NCI-H2081 treated with DMSO at 0.1 percent for 48 hours (cell line): ENCODE data around the gene ADAT3.
"Not testable (repeated sequence)": the region's sequence is repeated elsewhere in the genome, so short reads cannot be mapped to it uniquely, and the experiment has no call there.

Source experiments
- DNase-seq: peaks from one replicate; lab custom pipeline; 2025; lab: John Stamatoyannopoulos, UW

The ADAT3 gene

GRCh38 chr19:1882786-1883692 lies 22.2 kb upstream of the ADAT3 start:
- no peak for DNase-seq

DNA sequence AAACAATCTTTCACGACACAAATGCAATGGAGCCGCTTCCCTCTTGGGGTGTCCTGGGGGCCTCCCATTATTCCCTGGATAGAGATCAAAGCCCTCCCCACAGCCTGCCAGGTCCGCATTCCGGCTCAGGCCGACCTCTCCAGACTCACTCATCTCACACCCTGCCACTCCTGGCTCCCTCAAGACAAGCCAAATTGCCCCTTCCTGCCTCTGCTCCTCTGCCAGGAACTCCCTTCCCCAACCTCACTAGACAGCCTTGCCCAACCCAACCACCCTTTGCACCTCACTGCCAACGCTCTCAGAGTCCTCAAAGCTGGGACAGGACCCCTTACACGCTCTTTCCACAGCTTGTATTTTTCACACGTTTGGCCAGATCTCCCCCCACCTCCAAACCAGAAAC lies 21.4 kb upstream of the ADAT3 start:
- no peak for DNase-seq

DNA sequence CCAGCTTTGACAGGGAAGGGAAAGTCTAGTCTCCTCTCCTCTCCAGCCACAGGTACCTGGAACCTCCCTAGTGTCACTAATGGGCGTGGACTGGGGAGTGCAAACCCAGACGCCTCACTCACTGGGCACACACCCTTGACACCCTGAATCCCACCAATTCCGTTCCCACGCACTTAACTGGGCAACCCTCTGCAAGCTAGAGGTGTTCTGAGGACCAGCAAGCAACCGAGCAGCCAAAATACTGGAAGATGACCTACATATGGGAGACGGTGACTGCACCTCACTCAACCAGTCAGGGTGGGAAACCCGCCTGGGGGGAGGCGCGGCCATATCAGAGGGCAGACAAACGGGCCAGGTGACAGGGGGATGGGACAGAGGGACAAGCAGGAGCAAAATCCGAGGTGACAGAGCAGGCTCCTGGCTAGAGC lies 20.9 kb upstream of the ADAT3 start:
- DNase-seq = no peak

DNA sequence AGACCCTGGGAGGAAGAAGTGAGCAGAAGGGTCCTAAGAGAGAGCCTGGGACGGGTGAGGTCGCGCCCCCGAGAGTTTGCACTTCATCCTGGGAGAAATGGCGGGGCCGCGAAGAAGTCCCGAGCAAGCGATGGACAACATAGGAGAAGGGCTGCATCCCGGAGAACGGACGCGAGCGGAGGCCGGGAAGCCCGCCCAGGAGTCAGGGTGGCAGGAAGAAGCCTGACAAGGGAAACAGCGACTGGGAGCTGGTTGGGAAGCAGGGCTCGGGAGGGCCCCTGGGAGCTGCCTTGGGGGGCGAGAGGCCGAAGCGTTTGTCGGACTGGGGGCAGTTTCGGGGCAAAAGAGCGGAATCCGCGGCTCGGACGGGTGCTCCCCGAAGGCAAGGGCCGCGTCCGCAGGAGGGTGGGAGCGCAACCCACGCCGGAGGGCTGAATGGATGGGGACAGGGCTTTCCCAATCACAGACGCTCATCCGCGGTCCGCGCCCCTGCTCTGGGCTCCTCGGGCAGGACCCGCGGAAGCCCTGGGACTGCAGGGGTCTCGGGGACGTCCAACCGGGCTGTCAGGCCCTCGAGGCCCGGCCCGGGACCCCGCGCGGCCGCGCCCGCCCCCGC lies 20.4 kb upstream of the ADAT3 start:
- DNase-seq = no peak

DNA sequence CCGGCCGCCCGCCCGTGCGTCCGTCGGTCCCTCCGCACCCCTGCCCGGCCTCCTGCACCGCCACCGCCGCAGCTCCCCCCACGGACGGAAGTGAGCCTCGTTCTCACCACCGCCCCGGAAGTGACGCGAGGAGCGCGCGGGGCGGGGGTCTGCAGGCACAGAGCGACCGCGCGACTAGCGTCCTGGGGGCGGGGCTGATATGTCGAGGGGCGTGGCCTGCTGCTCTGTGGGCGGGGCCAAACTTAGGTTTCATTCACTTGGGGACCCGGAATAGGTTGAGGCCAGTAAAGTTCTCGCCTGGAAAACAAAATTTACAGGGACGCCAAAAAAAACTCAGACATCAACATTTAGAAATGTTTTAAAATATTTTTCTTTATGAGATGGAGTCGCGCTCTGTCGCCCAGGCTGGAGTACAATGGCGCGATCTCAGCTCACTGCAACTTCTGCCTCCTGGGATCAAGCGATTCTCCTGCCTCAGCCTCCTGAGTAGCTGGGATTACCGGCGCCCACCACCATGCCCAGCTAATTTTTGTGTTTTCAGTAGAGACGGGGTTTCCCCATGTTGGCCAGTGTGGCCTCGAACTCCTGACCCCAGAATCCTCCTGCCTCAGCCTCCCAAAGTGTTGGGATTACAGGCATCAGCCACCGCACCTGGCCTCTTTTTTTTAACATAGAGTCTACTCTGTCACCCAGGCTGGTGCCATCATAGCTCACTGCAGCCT lies 19.6 kb upstream of the ADAT3 start, which contains the start of gene ABHD17A:
Gene ABHD17A, minus strand, starts transcription at position 99 of the 722 bp plus-strand sequence. CDS start 3,930 bp downstream, outside the sequence.
- not testable (repeated sequence) for DNase-seq

DNA sequence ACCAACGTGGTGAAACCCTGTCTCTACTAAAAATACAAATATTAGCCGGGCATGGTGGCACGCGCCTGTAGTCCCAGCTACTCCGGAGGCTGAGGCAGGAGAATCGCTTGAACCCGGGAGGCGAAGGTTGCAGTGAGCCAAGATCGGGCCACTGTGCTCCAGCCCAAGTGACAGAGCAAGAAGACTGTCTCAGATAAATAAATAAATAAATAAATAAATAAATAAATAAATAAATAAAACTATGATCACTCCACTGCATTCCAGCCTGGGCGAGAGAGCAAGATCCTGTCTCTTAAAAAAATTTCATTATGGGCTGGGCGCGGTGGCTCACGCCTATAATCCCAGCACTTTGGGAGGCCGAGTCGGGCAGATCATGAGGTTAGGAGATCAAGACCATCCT lies 18.8 kb upstream of the ADAT3 start:
- not testable (repeated sequence) for DNase-seq

- no peak for DNase-seq
These were observed 16.8 kb upstream of the ADAT3 start for GRCh38 chr19:1888385-1888784.

GRCh38 chr19:1889907-1890306 lies 15.3 kb upstream of the ADAT3 start:
- no peak for DNase-seq

- no peak for DNase-seq
These were observed 11.4 kb upstream of the ADAT3 start for GRCh38 chr19:1893791-1894190.

- no peak for DNase-seq
These were observed 8.7 kb upstream of the ADAT3 start for GRCh38 chr19:1896508-1896907.

DNA sequence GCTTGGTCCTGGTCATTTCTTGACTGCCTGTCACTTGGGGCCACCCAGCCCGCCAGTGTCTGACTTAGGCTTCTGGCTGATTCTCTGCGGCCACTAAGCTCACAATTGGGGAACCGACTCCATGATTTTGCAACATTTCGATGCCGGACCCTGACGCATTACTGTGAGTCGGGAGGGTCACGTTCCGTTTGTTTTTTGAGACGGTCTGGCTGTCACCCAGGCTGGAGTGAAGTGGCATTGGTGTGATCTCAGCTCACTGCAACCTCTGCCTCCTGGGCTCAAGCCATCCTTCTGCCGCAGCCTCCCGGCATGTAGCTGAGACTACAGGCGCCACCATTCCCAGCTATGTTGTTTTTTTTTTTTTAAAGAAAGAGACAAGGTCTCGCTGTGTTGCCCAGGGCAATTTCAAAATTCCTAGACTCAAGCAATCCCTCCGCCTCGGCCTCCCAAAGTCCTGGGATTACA lies 3.2 kb upstream of the ADAT3 start:
- DNase-seq = no peak

DNA sequence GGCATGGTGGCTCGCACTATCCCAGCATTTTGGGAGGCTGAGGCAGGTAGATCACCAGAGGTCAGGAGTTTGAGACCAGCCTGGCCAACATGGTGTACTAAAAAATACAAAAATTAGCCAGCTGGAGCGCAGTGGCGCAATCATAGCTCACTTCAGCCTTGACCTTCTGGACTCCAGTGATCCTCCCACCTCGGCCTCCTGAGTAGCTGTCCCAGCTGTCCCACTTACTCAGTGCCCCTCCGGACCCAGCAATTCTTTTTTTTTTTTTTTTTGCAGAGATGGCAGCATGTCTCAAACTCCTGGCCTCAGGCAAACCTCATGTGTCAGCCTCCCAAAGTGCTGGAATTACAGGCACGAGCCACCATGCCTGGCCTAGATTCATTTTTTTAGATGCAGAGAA lies 2.3 kb upstream of the ADAT3 start:
- DNase-seq = no peak

DNA sequence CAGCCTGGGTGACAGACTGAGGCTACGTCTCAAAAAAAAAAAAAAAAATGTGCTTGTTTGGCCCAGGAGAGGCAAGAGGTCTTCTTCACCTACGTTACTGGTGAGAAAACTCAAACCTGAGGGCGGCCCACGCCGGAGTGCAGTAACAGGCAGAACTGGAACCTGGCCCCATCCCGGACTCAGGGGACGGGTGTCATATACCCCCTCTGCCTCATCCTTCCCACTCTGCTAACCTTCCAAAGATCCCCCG lies 414 bp upstream of the ADAT3 start:
- no peak for DNase-seq

- DNase-seq = no peak
These were observed 720 bp downstream of the ADAT3 start for GRCh38 chr19:1905863-1906375.

- no peak for DNase-seq
These were observed 1.9 kb downstream of the ADAT3 start for GRCh38 chr19:1906985-1907562.

GRCh38 chr19:1907563-1908363 lies 2.6 kb downstream of the ADAT3 start:
- no peak for DNase-seq

- no peak for DNase-seq
These were observed 3.1 kb downstream of the ADAT3 start for GRCh38 chr19:1908364-1908678.

DNA sequence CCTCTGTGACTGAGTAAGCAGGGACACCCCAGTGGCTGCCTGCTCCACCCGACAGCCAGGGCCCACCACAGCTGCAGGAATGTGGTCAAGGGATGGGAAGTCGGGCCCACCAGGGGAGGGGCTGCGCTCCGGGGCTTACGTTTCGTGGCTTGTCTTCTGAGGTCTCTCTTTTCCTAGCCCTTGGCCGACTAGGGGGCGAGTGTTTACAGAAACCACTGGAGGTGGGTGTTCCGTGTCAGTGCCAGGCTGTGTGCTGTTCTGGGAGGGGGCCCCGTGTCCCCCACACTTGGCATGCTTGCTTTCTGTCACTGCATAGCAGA lies 4.5 kb downstream of the ADAT3 start:
- DNase-seq = no peak

DNA sequence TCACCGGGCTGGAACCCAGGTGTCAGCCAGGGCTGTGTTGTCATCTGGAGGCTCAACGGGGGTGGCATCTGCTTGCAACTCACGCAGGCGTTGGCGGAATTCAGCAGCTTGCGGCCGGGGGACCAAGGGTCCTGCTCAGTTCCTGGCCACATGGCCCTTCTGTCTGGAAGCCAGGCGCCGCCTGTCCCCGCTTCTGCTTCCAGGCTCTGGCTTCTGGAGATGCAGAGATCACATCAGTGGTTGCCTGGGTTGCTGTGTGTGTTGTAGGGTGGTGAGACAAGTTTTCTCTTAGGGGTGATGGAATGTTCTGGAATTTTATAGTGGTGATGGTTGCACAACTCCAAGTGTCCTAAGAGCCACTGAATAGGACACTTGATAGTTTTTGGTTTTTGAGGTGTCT lies 5.0 kb downstream of the ADAT3 start:
- no peak for DNase-seq

DNA sequence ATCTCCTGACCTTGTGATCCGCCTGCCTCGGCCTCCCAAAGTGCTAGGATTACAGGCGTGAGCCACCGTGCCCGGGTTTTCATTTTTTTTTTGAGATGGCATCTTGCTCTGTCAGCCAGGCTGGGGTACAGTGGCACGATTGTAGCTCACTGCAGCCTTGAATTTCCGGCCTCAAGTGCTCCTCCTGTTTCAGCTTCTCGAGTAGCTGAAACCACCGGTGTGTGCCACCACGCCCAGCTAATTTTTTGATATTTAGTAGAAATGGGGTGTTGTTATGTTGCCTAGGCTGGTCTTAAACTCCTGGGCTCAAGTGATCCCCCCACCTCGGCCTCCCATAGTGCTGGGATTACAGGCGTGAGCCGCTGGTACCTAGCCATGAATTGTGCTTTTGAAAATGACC lies 5.9 kb downstream of the ADAT3 start:
- no peak for DNase-seq

GRCh38 chr19:1911995-1912394 lies 6.8 kb downstream of the ADAT3 start:
- DNase-seq = no peak
